NCI-H1105 treated with DMSO at 0.1 percent for 48 hours (cell line): ENCODE data around the gene CNTN1.
A peak's percentile ranks its signal among the peaks of the same experiment; 100 is the strongest.
"Not testable (repeated sequence)": the region's sequence is repeated elsewhere in the genome, so short reads cannot be mapped to it uniquely, and the experiment has no call there.

Experiments
- DNase-seq: peaks from one replicate; lab custom pipeline; 2025; lab: John Stamatoyannopoulos, UW

CNTN1 gene

DNA sequence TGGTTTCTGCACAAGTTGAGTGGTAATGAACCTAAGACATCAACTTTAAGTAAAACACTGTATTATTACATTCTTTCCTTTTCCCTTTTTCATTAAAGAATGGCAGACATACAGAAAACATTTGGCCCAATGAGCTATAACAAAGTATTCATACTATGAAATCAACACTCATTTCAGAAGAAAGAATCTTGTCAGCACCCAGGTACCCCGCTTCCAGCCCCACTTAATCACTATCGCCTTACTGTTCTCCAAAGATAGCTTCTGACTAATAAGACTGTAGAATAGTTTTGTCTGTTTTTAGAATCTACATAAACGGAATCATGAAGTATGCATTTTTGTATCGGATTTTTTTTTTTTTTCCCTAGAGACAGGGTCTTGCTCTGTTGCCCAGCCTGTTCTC is 9.5 kb downstream of the CNTN1 start:
- no peak for DNase-seq

GRCh38 chr12:40711121-40711520 is 18.9 kb downstream of the CNTN1 start:
- no peak for DNase-seq

GRCh38 chr12:40714636-40715035 is 22.4 kb downstream of the CNTN1 start:
- DNase-seq = no peak

GRCh38 chr12:40716037-40716436 is 23.8 kb downstream of the CNTN1 start:
- DNase-seq = no peak

DNA sequence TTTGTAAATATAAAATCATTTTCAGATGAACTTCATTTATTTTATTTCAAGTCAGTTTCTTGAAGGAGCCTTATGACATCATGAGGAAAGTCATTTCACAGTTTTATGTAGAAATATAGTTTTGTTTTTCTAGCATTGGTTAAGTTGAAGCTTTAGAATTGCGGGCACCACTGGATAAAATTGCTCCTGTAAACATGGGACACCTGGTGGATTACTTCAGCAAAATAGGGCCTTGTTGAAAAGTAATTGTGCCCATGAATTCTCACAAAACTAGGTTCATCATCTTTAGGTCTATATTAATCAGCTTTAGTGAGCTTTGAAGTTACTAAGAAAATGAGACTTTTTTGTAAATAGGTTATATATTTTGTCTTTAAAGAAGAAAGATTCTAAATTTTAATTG is 25.3 kb downstream of the CNTN1 start:
- no peak for DNase-seq

DNA sequence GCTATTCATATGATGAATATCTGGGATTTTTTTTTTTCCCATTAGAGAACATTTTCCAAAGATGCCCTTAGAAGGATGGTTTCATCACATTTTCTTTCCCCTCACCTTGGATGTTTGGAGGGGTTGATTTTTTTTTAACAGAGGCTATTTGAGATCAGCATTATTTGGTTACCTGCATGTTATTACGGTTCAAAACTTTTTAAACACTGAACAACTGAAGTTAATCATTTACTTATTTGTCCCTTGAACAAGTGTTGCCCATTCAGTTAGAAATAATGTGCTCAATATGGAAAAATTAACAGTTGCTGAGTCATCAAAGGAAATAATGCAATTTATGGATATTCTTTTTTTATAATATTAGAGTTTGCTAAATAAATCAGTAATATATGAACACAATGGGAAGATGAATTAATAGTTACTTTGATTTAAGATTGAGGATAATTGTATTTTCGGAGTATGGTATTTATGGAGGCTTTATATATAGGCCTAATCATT is 26.7 kb downstream of the CNTN1 start:
- no peak for DNase-seq

GRCh38 chr12:40723001-40723400 is 30.8 kb downstream of the CNTN1 start:
- no peak for DNase-seq

GRCh38 chr12:40726366-40726765 is 34.1 kb downstream of the CNTN1 start:
- DNase-seq = no peak

- DNase-seq = no peak
These were observed 35.7 kb downstream of the CNTN1 start for GRCh38 chr12:40727774-40728483.

GRCh38 chr12:40730281-40730680 is 38.0 kb downstream of the CNTN1 start:
- DNase-seq = no peak

GRCh38 chr12:40733871-40734270 is 41.6 kb downstream of the CNTN1 start:
- peak; percentile 92 for DNase-seq

DNA sequence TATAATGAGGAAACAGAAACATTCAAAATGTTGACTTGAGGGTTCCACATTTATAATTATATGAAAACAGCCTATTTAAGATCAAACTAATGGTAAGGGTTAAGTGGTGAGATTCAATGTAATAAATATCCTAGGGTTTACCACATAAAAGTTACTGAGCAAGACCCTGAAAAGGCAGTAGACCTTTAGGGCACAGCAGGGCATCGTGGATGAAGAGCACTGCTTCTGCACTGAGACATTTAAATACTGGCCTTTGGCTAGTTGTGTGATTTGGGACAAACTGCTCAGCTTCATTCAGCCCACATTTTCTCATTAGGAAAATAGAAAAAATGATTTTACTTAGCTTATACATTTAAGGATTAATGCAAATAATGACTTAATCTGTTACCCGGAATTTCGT is 42.0 kb downstream of the CNTN1 start:
- DNase-seq = no peak

DNA sequence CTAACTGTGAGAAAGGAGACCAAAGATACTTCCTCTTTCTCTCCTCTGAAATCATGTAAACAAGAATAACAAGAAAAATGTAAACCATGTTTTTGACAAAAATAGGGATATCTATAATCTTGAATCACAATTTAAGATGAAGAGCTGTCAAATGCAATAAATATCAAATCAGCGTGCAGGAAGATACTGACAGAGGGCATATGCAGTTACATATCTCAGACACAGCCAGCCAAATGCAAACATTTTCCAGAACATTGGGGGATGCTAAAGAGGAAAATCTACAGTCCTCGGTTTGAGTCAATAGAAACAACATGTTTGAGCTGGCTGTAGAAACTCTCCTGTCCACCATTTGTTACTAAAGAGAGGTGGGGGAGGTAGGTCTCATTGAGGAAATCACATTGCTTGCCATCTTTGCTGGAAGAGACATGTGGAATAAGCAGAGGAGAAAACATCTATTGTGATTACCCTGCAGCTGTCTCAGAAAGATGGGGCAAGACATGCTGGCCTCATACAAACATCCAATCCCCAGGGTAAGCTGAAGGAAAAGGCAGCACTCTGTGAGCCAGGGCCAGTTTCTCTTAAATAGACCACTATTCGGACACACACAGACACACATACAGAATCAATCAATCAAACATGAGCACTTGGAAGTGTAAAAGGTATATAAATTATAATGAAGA is 43.5 kb downstream of the CNTN1 start:
- DNase-seq = no peak

DNA sequence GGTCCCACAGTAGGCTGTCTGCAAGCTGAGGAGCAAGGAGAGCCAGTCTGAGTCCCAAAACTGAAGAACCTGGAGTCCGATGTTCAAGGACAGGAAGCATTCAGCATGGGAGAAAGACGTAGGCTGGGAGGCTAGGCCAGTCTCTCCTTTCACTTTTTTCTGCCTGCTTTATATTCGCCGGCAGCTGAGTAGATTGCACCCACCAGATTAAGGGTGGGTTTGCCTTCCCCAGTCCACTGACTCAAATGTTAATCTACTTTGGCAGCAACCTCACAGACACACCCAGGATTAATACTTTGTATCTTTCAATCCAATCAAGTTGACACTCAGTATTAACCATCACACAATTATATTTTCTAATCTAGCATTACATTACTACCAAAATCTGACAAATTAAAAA is 45.2 kb downstream of the CNTN1 start:
- not testable (repeated sequence) for DNase-seq

DNA sequence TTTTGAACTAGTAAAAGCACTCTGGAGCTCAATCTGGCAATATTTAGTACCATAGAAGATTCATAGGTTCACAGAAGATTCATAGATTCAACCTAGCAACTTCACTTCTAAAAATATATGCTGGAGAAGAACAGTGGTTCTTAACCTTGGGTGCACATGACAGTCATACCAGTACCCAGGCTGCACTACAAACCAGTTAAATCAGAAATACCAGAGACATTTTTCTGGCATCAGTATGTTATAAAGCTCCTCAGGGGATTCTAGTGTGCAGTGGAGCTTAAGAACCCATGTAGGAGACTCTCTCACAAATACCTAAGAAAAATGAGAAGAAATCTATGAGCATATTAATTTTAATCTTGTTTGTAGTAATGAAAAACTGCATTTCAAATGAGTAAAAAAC is 46.6 kb downstream of the CNTN1 start:
- DNase-seq = no peak

GRCh38 chr12:40742041-40742440 is 49.8 kb downstream of the CNTN1 start:
- DNase-seq = no peak

- DNase-seq = no peak
These were observed 53.1 kb downstream of the CNTN1 start for GRCh38 chr12:40745386-40745785.

GRCh38 chr12:40749863-40750262 is 57.6 kb downstream of the CNTN1 start:
- no peak for DNase-seq

DNA sequence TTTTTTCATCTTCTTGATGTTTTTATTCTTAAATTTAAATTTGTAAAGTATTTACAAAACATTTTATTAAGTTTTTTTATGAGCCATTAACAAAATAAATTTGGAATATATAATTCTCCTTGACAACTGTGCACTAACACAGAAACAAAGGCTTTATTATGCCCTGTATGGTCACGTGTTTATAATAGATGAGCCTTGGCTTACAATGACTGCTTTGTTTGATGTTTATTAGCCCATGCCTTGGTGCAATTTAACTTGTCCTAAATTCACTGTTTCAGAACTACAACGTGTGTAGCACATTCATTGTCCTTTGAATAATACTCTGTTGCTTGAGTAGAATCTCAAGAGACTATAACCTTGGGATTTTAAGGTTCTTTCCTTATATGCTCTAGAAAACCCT is 59.8 kb downstream of the CNTN1 start:
- peak; percentile 51 for DNase-seq

- DNase-seq = no peak
These were observed 68.6 kb downstream of the CNTN1 start for GRCh38 chr12:40760821-40761220.

DNA sequence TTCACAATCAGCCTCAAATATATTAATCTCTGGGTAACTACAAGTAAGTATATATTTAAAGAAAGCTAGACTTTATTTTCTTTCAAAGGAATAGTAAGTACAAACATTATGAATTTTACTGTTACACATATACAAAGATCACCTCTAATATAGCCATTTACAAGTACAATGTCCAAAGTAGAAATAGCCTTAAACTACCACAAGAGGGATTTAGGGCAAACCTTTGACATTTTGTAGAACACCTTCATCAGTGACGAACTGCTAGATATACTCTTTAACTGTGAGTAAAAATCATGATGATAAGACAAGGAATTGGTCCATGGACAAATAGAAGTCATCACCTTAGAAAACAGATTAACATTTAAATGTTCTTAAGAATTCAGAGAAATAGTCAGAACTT is 69.8 kb downstream of the CNTN1 start:
- DNase-seq = no peak

- DNase-seq = no peak
These were observed 76.1 kb downstream of the CNTN1 start for GRCh38 chr12:40768125-40768864.

GRCh38 chr12:40769846-40770245 is 77.6 kb downstream of the CNTN1 start:
- no peak for DNase-seq
